ENCODE data around the gene MARCKS. TPM values are rescaled to one million over a fixed set of nuclear protein-coding genes. Genes with fewer than 3 reads are reported as not detected.

MARCKS gene
- total and polyA plus RNA-seq, 2 experiments from 2014 or later = 95.5 to 129 TPM

- WGBS (ENCODE audit: low lambda C conversion rate, missing lambda C conversion rate) = 100% methylated on average over 1 of the region's 1 CpG
- H3K79me2 ChIP-seq = no peaks in the 10 kb centered on the region
- no peak for DNase-seq (ENCODE audit: low spot score)
- TF ChIP-seq EZH2 (IDR thresholded peaks at IDR 0.05; ENCODE audit: borderline replicate concordance) (no peak), CTCF (IDR thresholded peaks at IDR 0.05; ENCODE audit: poor library complexity) (no peak), EZH2phosphoT487 (IDR thresholded peaks at IDR 0.05; ENCODE audit: low read depth, severe bottlenecking, unreplicated experiment) (no peak)
- no peaks in the 10 kb centered on the region for H3K9me3 ChIP-seq (ENCODE audit: low read depth)
- H3K4me1 ChIP-seq (ENCODE audit: insufficient read depth) = no peaks in the 10 kb centered on the region
- no peak overlapping the region for H3K4me3 ChIP-seq
- H4K20me1 ChIP-seq (ENCODE audit: insufficient read depth, poor library complexity, severe bottlenecking) = no peaks in the 10 kb centered on the region
- no peak overlapping the region for H2AFZ ChIP-seq
- no peak overlapping the region for H3K27ac ChIP-seq
- H3K9me2 ChIP-seq (replicated peaks; ENCODE audit: insufficient read depth) = no peaks in the 10 kb centered on the region
- no peak overlapping the region for H3K4me2 ChIP-seq
- H3K36me3 ChIP-seq (replicated peaks; ENCODE audit: insufficient read depth, low read depth) = no peaks in the 10 kb centered on the region
- H3K27me3 ChIP-seq = no peaks in the 10 kb centered on the region
These were observed 29.4 kb downstream of the MARCKS start for GRCh38 chr6:113886512-113886911.

GRCh38 chr6:113888493-113888892 is 31.3 kb downstream of the MARCKS start:
- Histone ChIP-seq H3K4me1 (ENCODE audit: insufficient read depth) (no peaks in the 10 kb centered on the region), H3K4me3 (no peak overlapping the region), H3K27ac (no peak overlapping the region), H3K36me3 (replicated peaks; ENCODE audit: insufficient read depth, low read depth) (no peaks in the 10 kb centered on the region), H3K4me2 (no peak overlapping the region), H4K20me1 (ENCODE audit: insufficient read depth, poor library complexity, severe bottlenecking) (no peaks in the 10 kb centered on the region), H3K79me2 (no peaks in the 10 kb centered on the region), H3K9me2 (replicated peaks; ENCODE audit: insufficient read depth) (no peaks in the 10 kb centered on the region), H2AFZ (no peak overlapping the region), H3K27me3 (no peaks in the 10 kb centered on the region), H3K9me3 (ENCODE audit: low read depth) (peaks cover 6% of the 10 kb centered on the region)
- TF ChIP-seq CTCF (IDR thresholded peaks at IDR 0.05; ENCODE audit: poor library complexity) (no peak), EZH2phosphoT487 (IDR thresholded peaks at IDR 0.05; ENCODE audit: low read depth, severe bottlenecking, unreplicated experiment) (no peak), EZH2 (IDR thresholded peaks at IDR 0.05; ENCODE audit: borderline replicate concordance) (no peak)
- no peak for DNase-seq (ENCODE audit: low spot score)

GRCh38 chr6:113888956-113889630 is 31.9 kb downstream of the MARCKS start:
- 85% methylated on average over 3 of the region's 3 CpGs for WGBS (ENCODE audit: low lambda C conversion rate, missing lambda C conversion rate)
- no peak overlapping the region for H3K4me3 ChIP-seq
- TF ChIP-seq EZH2phosphoT487 (IDR thresholded peaks at IDR 0.05; ENCODE audit: low read depth, severe bottlenecking, unreplicated experiment) = no peak
- no peak for TF ChIP-seq CTCF (IDR thresholded peaks at IDR 0.05; ENCODE audit: poor library complexity)
- TF ChIP-seq EZH2 (IDR thresholded peaks at IDR 0.05; ENCODE audit: borderline replicate concordance) = no peak
- no peak overlapping the region for H2AFZ ChIP-seq
- H3K79me2 ChIP-seq = no peaks in the 10 kb centered on the region
- H3K4me1 ChIP-seq (ENCODE audit: insufficient read depth) = no peaks in the 10 kb centered on the region
- H3K9me3 ChIP-seq (ENCODE audit: low read depth) = peaks cover 6% of the 10 kb centered on the region
- H3K27ac ChIP-seq = no peak overlapping the region
- no peaks in the 10 kb centered on the region for H3K36me3 ChIP-seq (replicated peaks; ENCODE audit: insufficient read depth, low read depth)
- DNase-seq (ENCODE audit: low spot score) = no peak
- no peaks in the 10 kb centered on the region for H3K9me2 ChIP-seq (replicated peaks; ENCODE audit: insufficient read depth)
- H4K20me1 ChIP-seq (ENCODE audit: insufficient read depth, poor library complexity, severe bottlenecking) = no peaks in the 10 kb centered on the region
- H3K4me2 ChIP-seq = no peak overlapping the region
- no peaks in the 10 kb centered on the region for H3K27me3 ChIP-seq
